ENCODE results near the gene LRRC4C.

DNA sequence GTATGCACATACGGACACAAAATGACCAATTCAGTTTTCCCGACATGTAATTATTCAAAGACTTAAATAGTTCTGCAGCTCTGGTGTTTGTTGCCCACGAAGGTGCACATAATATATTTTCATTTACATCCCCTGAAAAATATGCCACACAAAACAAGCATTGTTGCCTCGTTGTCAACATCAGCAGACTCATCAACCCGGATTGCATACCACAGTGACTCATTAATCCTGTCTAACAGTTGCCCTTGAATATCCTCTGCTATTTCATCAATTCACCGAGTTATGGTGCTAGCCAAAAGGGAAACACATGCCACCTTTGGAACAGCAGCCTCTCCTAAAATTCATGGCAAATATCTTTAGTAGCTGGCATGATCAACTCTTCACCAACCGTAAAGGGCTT lies 582.2 kb downstream of the LRRC4C start:
- TF ChIP-seq POLR2AphosphoS5 (IDR thresholded peaks at IDR 0.05; ENCODE audit: low read depth, low read length) (no peak), POLR2A (IDR thresholded peaks at IDR 0.05; ENCODE audit: low read depth, low read length) (no peak), TAF1 (IDR thresholded peaks at IDR 0.05; ENCODE audit: low read depth, low read length) (no peak), SPI1 (IDR thresholded peaks at IDR 0.05; ENCODE audit: low read depth, low read length) (no peak)

All from GM12891 (cell line).